SJCRH30 (cell line): ENCODE data around the gene COPZ1. TPM values are rescaled to one million over a fixed set of nuclear protein-coding genes. Genes with fewer than 3 reads are reported as not detected.

Experiments
- DNase-seq, 2 experiments: peaks; one replicate each; pipeline ENCODE4 v3.0.0-alpha.2; 2015 to 2020
- H3K27ac ChIP-seq: fragments of 250-450 bp; sonication (Bioruptor Pico); 2 replicates; pipeline ENCODE4 v1.5.1; 2020; ENCODE audit warnings: mild to moderate bottlenecking, moderate library complexity
- H3K27me3 ChIP-seq: fragments of 250-450 bp; sonication (Bioruptor Pico); 2 replicates; pipeline ENCODE4 v1.5.1; 2020; ENCODE audit warnings: mild to moderate bottlenecking, moderate library complexity
- H3K36me3 ChIP-seq: fragments of 250-450 bp; sonication (Bioruptor Pico); 2 replicates; pipeline ENCODE4 v1.5.1; 2020; ENCODE audit warnings: mild to moderate bottlenecking, moderate library complexity
- H3K4me1 ChIP-seq: fragments of 250-450 bp; sonication (Bioruptor Pico); 2 replicates; pipeline ENCODE4 v1.5.1; 2020; ENCODE audit warnings: mild to moderate bottlenecking, moderate library complexity
- H3K4me3 ChIP-seq: fragments of 250-450 bp; sonication (Bioruptor Pico); 2 replicates; pipeline ENCODE4 v1.5.1; 2020; ENCODE audit warnings: mild to moderate bottlenecking, moderate library complexity
- H3K9me3 ChIP-seq: fragments of 250-450 bp; sonication (Bioruptor Pico); replicated peaks from 2 replicates; pipeline ENCODE4 v1.5.1; 2020; ENCODE audit warnings: mild to moderate bottlenecking, moderate library complexity
- total RNA-seq: library from RNA; depleted of rRNA; stranded (reverse); fragments of >200 nt; shearing (Covaris generic); gene quantifications from 2 replicates; pipeline ENCODE4 v1.2.3, GENCODE V29; 2014

Gene COPZ1
- total RNA-seq, 1 experiment from 2014 or later = 117 TPM

DNA sequence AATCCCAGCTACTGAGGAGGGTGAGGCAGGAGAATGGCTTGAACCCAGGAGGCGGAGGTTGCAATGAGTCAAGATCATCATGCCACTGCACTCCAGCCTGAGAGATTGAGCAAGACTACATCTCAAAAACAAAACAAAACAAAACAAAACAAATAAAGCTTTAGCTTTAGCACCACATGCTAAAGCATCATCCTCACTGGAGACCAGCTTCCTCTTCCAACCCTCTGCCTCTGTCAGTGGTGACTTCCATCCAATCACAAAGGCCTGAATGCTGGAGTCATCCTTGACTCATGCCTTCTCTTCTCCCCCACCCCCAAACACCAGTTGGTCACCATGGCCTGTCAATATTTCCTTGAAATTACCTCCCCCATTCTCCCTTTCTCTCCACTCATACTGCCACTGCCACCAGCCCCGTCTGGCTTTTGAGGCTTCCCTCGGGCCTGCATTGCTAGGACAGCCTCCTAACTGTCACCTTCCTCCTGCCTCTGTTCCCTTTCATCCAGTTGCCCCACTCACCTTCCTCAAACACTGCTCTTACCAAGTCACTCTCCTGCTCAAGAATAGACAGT is 58.2 kb downstream of the COPZ1 start:
- no peaks in the 10 kb centered on the region for H3K27me3 ChIP-seq
- H3K27ac ChIP-seq = no peak overlapping the region
- DNase-seq = no peak
- no peaks in the 10 kb centered on the region for H3K9me3 ChIP-seq
- no peaks in the 10 kb centered on the region; the same call in 1 of the 2 replicates for H3K36me3 ChIP-seq
- peaks cover 40% of the 10 kb centered on the region for H3K4me1 ChIP-seq
- no peak overlapping the region for H3K4me3 ChIP-seq

DNA sequence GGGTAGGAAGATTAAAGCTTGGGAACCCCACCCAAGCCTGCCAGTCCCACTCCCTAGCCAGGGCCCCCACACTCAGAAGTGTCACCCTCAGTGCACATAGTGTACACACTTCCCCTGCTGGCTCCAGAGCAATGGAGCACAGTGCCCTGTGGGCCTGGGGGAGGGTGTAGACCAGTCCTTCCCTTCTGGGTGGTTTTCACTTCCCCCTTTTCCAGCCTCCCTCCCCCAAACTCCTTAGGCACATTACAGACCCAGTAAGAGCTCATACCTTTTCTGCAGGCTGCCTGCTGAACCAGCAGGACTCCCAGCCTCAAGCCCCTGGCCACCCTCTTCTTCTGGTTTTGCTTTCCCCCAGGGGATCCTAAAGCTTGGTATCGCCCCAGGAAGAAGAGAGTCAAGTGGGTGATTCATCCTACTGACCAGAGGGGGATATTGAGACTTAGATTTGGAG is 59.7 kb downstream of the COPZ1 start, which contains the start of gene ZNF385A:
ZNF385A (minus strand) TSS at position 143 of the 451 bp plus-strand sequence. CDS start 219 bp downstream, outside the sequence.
- H3K4me3 ChIP-seq = peak within 1 kb of the TSS; percentile 44
- peak within 1 kb of the TSS; percentile 41; the same call in 1 of the 2 replicates for H3K27ac ChIP-seq
- no peaks in the 10 kb centered on the region for H3K27me3 ChIP-seq
- DNase-seq = no peak
- H3K4me1 ChIP-seq = peaks cover 44% of the 10 kb centered on the region
- no peaks in the 10 kb centered on the region; the same call in 1 of the 2 replicates for H3K36me3 ChIP-seq
- no peaks in the 10 kb centered on the region for H3K9me3 ChIP-seq

DNA sequence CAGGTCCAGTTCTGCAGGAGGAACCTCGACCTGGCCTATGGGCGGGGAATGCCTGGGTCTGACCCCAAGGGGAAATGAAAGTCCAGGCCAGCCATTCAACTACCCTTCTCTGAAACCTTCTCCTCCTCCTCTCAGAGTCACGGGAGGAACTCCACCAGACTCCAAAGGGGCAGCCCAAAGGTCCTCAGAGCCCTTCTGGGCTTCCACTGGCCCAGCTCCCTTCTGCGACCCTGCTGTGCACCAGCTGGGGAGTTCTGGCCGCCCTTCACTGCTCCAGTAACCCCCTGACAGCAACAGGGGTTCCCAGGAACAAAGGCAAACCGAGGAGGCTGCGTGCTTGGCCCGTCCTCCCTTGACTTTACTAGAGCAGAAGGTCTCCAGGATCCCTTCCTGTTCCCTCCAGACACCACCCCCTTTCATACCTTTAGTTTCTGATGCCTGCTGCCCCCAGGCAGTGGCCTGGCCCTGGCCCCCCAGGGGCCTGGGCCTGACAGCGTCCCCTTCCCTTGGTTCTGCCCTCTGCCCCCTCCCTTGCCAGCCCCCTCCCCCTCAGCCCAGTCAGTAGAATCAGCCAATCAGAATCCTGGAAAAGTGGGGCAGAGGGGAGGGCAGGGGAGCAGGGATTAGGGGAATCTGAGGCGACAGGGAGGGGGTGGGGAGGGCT is 60.5 kb downstream of the COPZ1 start:
- Histone ChIP-seq H3K4me3 (peak overlapping the region; percentile 44), H3K4me1 (peaks cover 44% of the 10 kb centered on the region), H3K27me3 (no peaks in the 10 kb centered on the region), H3K27ac (peak overlapping the region; percentile 41; the same call in 1 of the 2 replicates), H3K9me3 (no peaks in the 10 kb centered on the region), H3K36me3 (no peaks in the 10 kb centered on the region; the same call in 1 of the 2 replicates)
- peak; percentile 47 to 73 for DNase-seq

- no peak for DNase-seq
- H3K36me3 ChIP-seq = no peaks in the 10 kb centered on the region; the same call in 1 of the 2 replicates
- peaks cover 44% of the 10 kb centered on the region for H3K4me1 ChIP-seq
- no peaks in the 10 kb centered on the region for H3K9me3 ChIP-seq
- no peak overlapping the region for H3K4me3 ChIP-seq
- H3K27me3 ChIP-seq = no peaks in the 10 kb centered on the region
- no peak overlapping the region for H3K27ac ChIP-seq
These were observed 61.6 kb downstream of the COPZ1 start for GRCh38 chr12:54386403-54387113.

DNA sequence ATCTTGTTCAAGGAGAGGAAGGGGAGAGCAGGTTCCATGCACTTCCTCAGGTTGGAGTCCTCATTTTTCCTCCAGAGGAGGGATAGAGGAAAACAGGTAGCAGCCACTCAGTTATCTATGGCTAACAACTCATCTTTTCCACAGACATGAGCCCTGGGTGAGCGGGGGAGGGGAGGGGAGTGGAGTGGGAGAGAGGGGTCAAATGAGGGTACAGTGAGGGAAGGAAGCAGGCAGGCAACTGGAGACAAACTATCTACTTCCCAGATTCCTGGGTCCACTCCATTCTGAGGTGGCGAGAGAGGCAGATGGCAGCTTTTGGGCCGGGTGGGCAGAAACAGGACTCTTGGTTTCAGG is 62.2 kb downstream of the COPZ1 start:
- Histone ChIP-seq H3K27me3 (no peaks in the 10 kb centered on the region), H3K4me3 (no peak overlapping the region), H3K27ac (no peak overlapping the region), H3K9me3 (no peaks in the 10 kb centered on the region), H3K36me3 (no peaks in the 10 kb centered on the region), H3K4me1 (peaks cover 44% of the 10 kb centered on the region)
- DNase-seq = no peak

- H3K4me3 ChIP-seq = no peak overlapping the region
- no peaks in the 10 kb centered on the region for H3K36me3 ChIP-seq
- H3K4me1 ChIP-seq = peaks cover 52% of the 10 kb centered on the region
- H3K9me3 ChIP-seq = no peaks in the 10 kb centered on the region
- DNase-seq = no peak
- no peak overlapping the region for H3K27ac ChIP-seq
- no peaks in the 10 kb centered on the region for H3K27me3 ChIP-seq
These were observed 63.6 kb downstream of the COPZ1 start for GRCh38 chr12:54388237-54389133.

GRCh38 chr12:54389134-54389508 is 64.2 kb downstream of the COPZ1 start:
- H3K27me3 ChIP-seq = no peaks in the 10 kb centered on the region
- peaks cover 54% of the 10 kb centered on the region for H3K4me1 ChIP-seq
- DNase-seq = no peak
- H3K27ac ChIP-seq = no peak overlapping the region
- H3K4me3 ChIP-seq = no peak overlapping the region
- no peaks in the 10 kb centered on the region for H3K9me3 ChIP-seq
- no peaks in the 10 kb centered on the region for H3K36me3 ChIP-seq

- no peak overlapping the region for H3K4me3 ChIP-seq
- H3K27ac ChIP-seq = no peak overlapping the region
- DNase-seq = no peak
- H3K27me3 ChIP-seq = no peaks in the 10 kb centered on the region
- H3K9me3 ChIP-seq = no peaks in the 10 kb centered on the region
- peaks cover 54% of the 10 kb centered on the region for H3K4me1 ChIP-seq
- H3K36me3 ChIP-seq = peaks cover 4% of the 10 kb centered on the region
These were observed 64.8 kb downstream of the COPZ1 start for GRCh38 chr12:54389607-54390175.

DNA sequence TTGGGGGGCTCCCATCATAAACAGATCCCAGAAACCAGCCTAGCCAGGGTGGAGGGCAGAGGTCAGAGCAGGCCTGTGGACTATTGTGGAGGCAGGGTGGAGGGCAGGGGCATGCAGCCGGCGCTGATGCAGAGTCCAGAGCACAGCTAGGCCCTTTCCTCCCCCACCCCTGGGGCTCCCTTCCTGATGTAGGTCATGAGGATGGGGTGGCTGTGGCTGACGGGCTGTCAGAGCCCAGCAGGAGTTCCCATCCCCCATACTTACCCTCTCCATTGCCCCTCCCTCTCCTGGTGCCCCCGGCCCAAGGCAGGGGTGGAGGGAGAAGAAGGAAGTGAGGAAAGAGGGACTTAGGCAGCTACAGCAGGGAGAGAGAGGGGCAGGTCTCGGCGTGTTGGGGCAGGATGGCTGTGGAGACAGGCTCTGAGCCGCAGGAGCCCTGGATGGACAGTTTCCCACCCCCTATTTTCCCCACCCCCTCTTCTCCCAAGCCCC is 65.3 kb downstream of the COPZ1 start:
- H3K27ac ChIP-seq = no peak overlapping the region
- peaks cover 49% of the 10 kb centered on the region for H3K4me1 ChIP-seq
- H3K9me3 ChIP-seq = no peaks in the 10 kb centered on the region
- no peak overlapping the region for H3K4me3 ChIP-seq
- H3K27me3 ChIP-seq = no peaks in the 10 kb centered on the region
- DNase-seq = no peak
- H3K36me3 ChIP-seq = peaks cover 7% of the 10 kb centered on the region

DNA sequence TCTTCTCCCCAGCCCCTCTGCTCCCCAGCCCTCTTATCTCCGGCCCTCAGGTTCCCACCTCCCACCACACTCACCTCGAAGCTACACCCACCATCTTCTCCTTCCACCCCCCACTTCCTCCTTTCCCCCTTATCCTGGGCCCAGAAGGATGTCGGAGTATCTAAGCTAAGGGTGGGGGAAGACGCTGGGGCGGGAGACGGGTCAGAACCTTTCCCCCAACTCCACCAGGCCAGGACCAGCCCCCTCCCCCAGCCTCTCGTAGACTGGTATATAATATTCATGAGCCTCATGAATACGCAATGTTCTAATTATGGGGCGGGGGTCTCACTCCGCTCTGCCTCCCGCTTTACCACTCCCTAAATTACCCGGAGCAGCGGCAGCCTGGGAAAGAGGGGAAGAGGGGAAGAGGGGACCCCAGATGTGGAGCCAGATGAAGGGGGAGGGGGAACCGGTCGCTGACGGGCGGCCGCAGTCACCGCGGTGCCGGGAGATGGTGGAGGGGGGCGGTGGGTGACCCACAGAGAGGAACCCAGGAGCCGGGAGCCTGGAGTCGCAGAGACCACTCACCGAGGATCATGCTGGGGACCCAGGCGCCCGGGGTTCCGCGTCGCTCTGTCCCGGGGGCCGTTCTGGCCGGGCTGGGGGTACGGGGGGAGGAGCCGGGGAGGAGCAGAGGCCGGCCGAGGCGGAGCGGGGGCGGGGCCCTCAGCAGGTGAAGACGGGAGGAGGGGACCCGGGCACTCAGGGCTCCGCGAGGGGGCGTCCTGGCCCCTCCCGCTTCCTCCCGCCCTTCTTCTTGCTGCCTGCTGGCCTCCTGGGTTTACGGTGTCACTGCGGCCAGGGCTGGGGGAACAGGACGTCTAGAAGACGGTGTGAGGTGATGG is 66.0 kb downstream of the COPZ1 start:
- Histone ChIP-seq H3K9me3 (no peaks in the 10 kb centered on the region), H3K4me1 (peaks cover 42% of the 10 kb centered on the region), H3K27me3 (no peaks in the 10 kb centered on the region), H3K36me3 (peaks cover 12% of the 10 kb centered on the region), H3K4me3 (peak overlapping the region; percentile 42), H3K27ac (no peak overlapping the region)
- DNase-seq = no peak

GRCh38 chr12:54392485-54393206 is 67.7 kb downstream of the COPZ1 start:
- Histone ChIP-seq H3K27ac (peak overlapping the region; percentile 69), H3K9me3 (no peaks in the 10 kb centered on the region), H3K4me1 (peaks cover 26% of the 10 kb centered on the region), H3K4me3 (no peak overlapping the region), H3K27me3 (no peaks in the 10 kb centered on the region), H3K36me3 (peaks cover 25% of the 10 kb centered on the region)
- DNase-seq = no peak

DNA sequence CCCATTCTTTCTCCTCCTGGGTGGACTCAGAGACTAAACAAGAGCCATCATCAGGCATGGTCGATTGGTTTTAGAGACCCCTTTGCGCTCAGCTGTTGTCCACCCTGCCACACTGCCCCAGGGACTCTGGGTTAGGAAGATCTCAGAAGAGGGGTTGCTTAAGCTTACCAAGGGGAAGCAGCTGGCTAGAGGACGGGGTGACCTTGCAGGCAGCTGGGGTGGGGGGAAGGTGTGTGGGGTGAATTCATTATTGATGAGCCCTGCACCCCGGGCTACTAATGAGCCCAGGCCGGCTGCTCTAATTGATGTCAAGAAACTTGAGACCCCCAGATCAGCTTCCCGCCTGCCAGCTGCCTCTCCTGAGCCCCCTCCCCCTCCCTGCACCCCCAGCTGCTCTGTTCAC is 68.3 kb downstream of the COPZ1 start:
- Histone ChIP-seq H3K36me3 (peaks cover 28% of the 10 kb centered on the region), H3K9me3 (no peaks in the 10 kb centered on the region), H3K27ac (peak overlapping the region; percentile 69)

DNA sequence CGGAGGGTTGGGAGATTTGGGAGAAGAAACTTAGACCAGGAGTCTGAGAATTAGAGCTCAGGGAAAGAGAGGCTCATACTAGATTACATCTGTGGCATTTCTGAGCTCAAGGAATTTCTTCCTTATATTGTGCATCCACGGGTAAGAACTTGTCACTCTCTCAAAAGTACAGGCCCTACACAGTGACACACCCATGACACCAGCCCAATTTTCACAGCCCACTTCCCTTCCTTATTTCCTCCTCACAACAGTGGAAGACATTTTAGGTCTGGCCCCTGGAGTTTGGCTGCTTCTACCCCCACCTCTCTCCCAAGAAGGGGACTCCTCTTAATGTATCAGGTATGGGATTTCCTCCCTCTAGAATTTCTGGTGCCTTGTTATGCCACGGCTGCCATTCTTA is 68.8 kb downstream of the COPZ1 start:
- H3K27ac ChIP-seq = peak overlapping the region; percentile 69
- no peak for DNase-seq
- no peaks in the 10 kb centered on the region for H3K9me3 ChIP-seq
- H3K36me3 ChIP-seq = peaks cover 31% of the 10 kb centered on the region
- peaks cover 20% of the 10 kb centered on the region for H3K4me1 ChIP-seq
- no peaks in the 10 kb centered on the region for H3K27me3 ChIP-seq
- no peak overlapping the region for H3K4me3 ChIP-seq

More for the DNA sequence above, 68.3 kb downstream of the COPZ1 start:
- Histone ChIP-seq H3K4me3 (no peak overlapping the region), H3K4me1 (peaks cover 23% of the 10 kb centered on the region), H3K27me3 (no peaks in the 10 kb centered on the region)
- DNase-seq = peak; percentile 70 to 79
